C4-2B (cell line): ENCODE measurements around the gene TEX44.

ENCODE experiments used
- H3K27ac ChIP-seq: fragments of 450-650 bp; 2 replicates; pipeline ENCODE4 v1.5.1; 2017
- CTCF ChIP-seq: fragments of 450-650 bp; conservative IDR thresholded peaks from 2 replicates; pipeline ENCODE4 v1.5.1; 2017; ENCODE audit warnings: mild to moderate bottlenecking
- ZFX ChIP-seq: fragments of 450-650 bp; IDR thresholded peaks from 2 replicates; pipeline ENCODE4 v1.6.1; 2017

Gene TEX44

GRCh38 chr2:231592636-231593145 lies at the start of gene TEX44:
TSS of gene TEX44 (plus strand) at chr2:231592864. CDS start at chr2:231592952, 88 bp downstream.
- no peak for TF ChIP-seq ZFX
- TF ChIP-seq CTCF: no peak
- no peak within 1 kb of the TSS for H3K27ac ChIP-seq

- H3K27ac ChIP-seq: no peak overlapping the region
- no peak for TF ChIP-seq ZFX
- no peak for TF ChIP-seq CTCF
Measured at GRCh38 chr2:231545105-231545902, 47.4 kb upstream of the TEX44 start.

DNA sequence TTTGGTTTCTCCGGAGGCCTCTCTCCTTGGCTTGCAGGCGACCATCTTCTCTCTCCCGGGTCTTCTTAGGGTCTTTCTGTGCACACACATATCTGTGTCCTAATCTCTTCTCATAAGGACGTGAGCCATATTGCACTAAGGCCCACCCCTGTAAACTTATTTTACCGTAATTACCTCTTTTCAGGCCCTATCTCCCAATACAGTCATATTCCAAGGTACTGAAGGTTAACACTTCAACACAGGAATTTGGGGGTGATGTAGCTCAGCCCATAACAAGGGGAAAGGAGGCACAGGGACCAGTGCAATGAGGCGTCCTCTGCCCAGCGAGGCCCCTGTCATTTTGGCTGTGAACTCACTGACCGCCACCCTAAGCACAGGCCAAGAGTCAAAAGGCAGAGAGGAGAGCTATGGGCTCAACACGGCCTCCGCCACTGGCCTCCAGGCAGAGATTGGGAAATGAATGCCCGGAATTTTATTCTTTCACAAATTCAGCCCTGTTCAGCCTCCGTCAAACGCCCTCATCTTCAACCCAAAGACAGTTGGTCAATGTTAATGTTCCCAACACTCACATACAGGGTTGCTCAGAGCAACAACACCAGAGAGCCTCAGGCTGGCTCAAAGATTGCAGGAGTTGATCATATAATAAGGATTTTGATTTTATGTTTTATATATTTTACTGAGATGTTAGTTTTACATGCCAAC lies 46.5 kb upstream of the TEX44 start:
- no peak overlapping the region for H3K27ac ChIP-seq

GRCh38 chr2:231547315-231548110 lies 45.2 kb upstream of the TEX44 start:
- TF ChIP-seq CTCF (no peak), ZFX (no peak)

More for the DNA sequence above, 46.5 kb upstream of the TEX44 start:
- TF ChIP-seq ZFX (no peak), CTCF (no peak)

DNA sequence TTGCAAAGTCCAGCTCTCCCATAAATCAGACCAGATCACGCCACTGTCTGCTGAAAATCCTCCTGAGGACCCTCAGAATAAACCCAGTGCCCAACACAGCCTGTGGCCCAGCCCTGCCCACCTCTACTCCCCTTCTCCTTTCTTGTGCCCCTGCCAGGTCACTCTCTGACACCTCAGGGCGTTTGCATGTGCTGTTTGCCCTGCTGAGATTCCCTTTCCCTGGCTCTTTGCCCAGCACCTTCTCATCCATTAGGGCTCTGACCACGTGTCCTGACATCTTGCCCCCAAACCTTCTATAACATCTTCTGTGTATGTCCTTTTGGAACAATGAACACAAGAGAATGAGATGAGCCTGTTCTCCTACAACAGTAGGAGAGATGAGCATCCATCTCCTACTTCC lies 43.9 kb upstream of the TEX44 start:
- H3K27ac ChIP-seq: no peak overlapping the region
- TF ChIP-seq ZFX (no peak), CTCF (no peak)

More at GRCh38 chr2:231547315-231548110, 45.2 kb upstream of the TEX44 start:
- H3K27ac ChIP-seq: no peak overlapping the region

DNA sequence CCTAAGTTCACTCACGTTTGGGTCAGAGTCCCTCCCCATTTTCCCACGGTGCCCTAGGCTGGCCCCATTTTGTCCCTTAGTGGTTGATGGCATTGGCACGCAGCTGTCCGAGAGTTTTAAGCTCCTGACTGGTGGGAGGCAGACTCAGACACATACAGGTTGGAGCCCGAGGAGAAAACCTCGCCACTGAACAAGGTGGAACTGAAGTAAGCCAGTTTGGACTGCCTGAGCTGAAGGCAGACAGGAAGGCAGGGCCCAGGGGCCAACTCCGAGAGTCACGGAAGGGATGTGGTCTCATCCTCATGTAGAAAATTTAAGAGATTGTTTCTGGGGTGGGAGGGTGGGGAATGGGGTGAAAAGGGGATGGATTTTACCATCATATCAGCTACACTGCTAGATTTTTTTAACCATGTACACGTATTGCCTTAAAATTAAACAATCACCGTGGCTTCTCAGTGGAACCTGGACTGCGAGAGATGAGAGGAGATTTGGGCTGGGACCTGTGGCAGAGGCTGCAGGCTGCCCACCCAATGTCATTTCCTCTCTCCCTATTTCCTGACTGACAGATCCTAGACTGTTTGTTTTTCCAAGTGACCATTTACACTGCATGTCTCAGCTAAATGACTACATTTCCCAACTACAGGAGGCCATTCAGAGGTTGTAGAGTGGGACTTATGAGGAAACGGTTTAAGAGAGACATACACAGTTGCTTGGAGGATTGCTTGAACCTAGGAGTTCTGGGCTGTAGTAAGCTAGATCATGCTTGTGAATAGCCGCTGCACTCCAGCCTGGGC lies 43.0 kb upstream of the TEX44 start:
- H3K27ac ChIP-seq: no peak overlapping the region
- TF ChIP-seq CTCF: no peak
- TF ChIP-seq ZFX: no peak
